GM18861 (cell line): ENCODE results near the gene LUZP1.

Experiments used
- ATAC-seq: cut with Tn5 transposase; IDR thresholded peaks from one replicate; pipeline ENCODE4 v1.9.1; 2021; ENCODE audit not compliant: unreplicated experiment

The LUZP1 gene

DNA sequence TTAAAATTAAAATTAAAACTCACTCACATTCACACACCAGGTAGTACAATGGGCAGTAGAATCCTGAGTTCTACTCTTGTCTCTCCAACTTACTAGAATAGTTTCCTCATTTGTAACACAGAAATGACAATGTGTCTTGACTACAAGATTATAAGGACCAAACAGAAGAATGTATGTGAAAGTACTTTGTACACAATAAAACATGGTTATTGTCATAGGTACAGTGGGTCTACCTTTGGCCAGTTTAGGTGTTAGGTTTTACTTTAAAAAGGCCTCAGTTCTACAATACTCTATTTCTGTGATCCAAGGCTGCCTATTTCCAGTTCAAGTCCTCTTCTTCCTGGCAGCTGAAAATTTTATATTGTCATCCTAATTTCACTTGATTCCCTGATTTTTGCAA is 50.2 kb downstream of the LUZP1 start:
- ATAC-seq = no peak

- no peak for ATAC-seq
Measured at GRCh38 chr1:23116921-23117699, 51.5 kb downstream of the LUZP1 start.

DNA sequence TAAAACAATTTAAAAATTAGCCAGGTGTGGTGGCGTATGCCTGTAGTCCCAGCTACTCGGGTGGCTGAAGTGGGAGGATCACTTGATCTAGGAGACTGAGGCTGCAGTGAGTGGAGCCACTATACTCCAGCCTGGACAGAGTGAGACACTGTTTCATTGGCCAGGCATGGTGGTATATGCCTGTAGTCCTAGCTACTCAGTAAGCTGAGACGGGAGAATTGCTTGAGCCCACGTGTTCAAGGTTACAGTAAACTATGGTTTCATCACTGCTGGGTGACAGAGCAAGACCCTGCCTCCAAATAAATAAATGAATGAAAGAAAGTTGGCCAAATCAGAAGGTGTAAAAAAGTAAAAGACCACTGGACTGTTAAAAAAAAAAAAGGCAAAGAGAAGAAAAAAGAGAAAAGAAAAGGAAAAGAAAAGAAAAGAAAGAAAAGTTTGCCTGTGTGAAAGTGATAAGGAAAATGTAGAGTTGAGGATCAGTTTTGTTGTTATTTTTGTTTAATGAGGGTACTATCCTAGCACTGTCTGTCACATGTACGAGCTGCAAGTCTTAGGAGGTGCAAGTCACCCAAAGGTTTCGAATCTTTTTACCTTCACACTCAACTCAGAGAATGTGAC is 52.3 kb downstream of the LUZP1 start:
- ATAC-seq = no peak

- no peak for ATAC-seq
Measured at GRCh38 chr1:23114424-23115079, 54.1 kb downstream of the LUZP1 start.

- ATAC-seq = no peak
Measured at GRCh38 chr1:23111600-23112535, 56.8 kb downstream of the LUZP1 start.

- ATAC-seq = no peak
Measured at GRCh38 chr1:23110391-23110790, 58.3 kb downstream of the LUZP1 start.

DNA sequence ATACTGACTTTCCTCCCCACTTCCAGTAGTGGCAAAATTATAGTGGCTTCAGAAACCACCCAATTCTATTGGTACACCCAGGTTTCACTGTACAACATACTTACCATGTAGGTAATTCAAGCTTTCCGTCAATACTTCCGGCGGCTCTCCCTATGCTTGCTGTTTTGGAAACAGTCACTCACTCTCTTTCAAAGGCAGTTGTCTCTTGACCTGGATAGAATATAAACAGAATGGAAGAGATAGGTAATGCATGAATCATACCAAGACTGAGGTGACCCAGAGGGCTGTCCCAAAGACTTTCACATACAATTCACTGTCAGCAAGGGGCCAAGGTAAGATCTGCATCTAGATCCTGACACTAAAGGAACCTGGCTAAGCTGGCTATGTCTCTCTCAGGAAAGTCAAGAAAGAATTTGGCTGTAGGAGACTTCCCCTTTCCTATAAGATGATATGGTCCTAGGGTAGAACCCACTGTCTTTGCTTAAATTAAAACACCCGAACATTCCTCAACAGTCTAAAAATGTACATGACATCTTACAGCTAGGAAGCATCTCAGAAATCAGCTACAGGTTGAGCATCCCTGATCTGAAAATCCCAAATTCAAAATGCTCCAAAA is 59.6 kb downstream of the LUZP1 start:
- ATAC-seq = no peak

- ATAC-seq = no peak
Measured at GRCh38 chr1:23103001-23103889, 65.4 kb downstream of the LUZP1 start.

GRCh38 chr1:23102289-23102688 is 66.4 kb downstream of the LUZP1 start:
- ATAC-seq = no peak

DNA sequence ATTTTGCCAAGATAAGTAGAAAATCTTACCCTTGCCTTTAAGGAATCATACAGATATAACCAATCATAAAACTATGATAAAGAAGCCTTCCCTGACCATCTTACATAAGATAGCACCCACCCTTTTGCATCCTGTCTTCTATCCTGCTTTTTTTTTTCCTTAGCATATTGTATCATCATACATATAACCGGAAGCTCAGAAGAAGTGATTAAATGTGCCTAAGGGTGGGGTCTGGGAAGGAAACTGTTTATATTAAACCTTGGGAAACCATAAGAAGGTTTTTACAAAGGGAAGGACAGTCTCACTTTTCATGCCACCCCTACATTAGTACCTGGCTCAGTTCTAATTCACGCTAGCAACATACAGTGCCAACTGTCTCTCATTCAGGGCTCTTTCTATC is 66.8 kb downstream of the LUZP1 start:
- ATAC-seq = no peak

DNA sequence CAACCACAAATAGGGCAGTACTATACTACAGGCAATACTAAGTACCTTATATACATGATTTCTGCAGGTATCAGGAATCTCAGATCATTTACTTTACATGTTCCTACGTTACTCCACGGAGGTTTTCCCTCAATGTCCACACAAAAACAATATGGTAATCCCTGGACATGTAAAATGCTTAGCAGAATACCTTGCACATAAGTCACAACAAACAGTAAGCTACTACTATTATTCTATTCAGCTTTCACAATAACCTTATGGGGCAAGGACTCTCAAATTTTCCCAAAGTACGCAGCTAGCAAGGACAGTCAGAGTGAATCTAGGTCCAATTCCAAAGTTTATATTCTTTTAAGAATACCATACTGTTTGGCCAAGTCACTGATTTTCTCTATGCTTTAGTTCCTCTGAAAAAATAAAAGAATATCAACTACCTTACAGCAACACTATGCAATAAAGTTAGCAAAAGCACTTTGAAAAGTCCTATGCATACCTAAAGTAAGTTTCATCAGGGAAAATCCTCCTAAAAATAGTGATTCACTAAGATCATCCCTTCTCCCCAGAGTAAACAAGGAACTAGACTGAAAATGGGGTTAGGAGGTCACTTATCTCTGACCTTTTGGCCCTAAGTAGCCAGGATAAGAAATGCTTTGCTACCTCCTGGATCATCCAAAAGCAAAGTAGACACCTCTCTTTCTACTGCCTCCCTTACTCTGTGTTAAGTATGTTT is 67.4 kb downstream of the LUZP1 start:
- no peak for ATAC-seq

- ATAC-seq = no peak
Measured at GRCh38 chr1:23100074-23100748, 68.4 kb downstream of the LUZP1 start.

- no peak for ATAC-seq
Measured at GRCh38 chr1:23099171-23099536, 69.5 kb downstream of the LUZP1 start.

- ATAC-seq = no peak
Measured at GRCh38 chr1:23098463-23099170, 70.0 kb downstream of the LUZP1 start.

- ATAC-seq = no peak
Measured at GRCh38 chr1:23097316-23097715, 71.3 kb downstream of the LUZP1 start.

DNA sequence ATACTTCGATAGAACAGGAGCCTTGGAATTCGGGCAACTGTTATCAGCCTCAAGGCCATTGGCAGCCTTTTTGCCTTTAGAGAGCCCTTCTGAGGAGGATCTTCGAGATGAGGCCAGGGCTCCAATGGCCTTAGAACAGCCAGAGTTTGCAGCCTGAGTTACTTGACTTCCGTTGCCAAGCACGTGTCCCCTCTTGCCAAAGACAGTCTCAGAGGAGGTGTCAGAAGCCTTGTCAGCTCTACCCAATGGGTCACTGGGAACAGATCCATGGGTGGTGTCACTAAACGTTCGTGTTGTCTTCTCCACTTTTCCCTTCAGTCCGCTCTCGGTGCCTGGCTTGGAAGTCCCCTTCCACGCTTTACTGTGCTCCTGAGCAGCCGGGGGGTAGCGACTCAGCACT is 76.2 kb downstream of the LUZP1 start:
- no peak for ATAC-seq

GRCh38 chr1:23091545-23091944 is 77.1 kb downstream of the LUZP1 start:
- ATAC-seq = no peak

DNA sequence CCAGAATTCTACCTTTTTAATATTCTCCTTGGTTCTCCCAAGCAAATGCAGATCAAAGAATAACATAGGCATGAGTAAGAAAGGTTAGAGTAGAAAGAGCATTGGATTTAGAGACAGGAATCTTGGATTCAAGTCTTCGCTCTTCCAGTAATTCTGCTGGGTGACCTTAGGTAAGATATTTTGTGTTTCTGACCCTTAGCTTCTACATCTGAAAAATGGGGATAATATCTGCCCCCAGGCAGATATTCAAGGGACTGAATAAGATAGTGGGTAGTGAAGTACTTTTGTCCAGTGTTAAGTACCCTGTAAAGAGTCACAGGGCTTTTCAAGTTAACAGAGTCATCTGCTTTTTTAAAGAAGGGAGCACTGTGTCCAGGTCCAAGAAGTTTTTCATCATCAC is 78.6 kb downstream of the LUZP1 start:
- no peak for ATAC-seq
